Activated naive CD8-positive, alpha-beta T cell treated with anti-CD3 and anti-CD28 coated beads, Interleukin-2, amount 50 U/mL, for 16 hours (primary cell): ENCODE data around the gene SUPT5H.

ENCODE experiments used
- DNase-seq: peaks from one replicate; pipeline ENCODE4 v3.0.0-alpha.2; 2020; ENCODE audit warnings: low read depth, low spot score

Gene SUPT5H

GRCh38 chr19:39520541-39521484 is 75.4 kb downstream of the SUPT5H start:
- DNase-seq, result no peak

GRCh38 chr19:39524495-39524894 is 79.1 kb downstream of the SUPT5H start:
- no peak for DNase-seq

- DNase-seq, result no peak
These were observed 79.8 kb downstream of the SUPT5H start for GRCh38 chr19:39525205-39525604.
